ENCODE results near the gene RSPRY1. TPM values are rescaled to one million over a fixed set of nuclear protein-coding genes. Genes with fewer than 3 reads are reported as not detected.

The RSPRY1 gene
- total RNA-seq, 4 donors from 2014 or later = 13.7 to 27.2 (median 23.1) TPM

DNA sequence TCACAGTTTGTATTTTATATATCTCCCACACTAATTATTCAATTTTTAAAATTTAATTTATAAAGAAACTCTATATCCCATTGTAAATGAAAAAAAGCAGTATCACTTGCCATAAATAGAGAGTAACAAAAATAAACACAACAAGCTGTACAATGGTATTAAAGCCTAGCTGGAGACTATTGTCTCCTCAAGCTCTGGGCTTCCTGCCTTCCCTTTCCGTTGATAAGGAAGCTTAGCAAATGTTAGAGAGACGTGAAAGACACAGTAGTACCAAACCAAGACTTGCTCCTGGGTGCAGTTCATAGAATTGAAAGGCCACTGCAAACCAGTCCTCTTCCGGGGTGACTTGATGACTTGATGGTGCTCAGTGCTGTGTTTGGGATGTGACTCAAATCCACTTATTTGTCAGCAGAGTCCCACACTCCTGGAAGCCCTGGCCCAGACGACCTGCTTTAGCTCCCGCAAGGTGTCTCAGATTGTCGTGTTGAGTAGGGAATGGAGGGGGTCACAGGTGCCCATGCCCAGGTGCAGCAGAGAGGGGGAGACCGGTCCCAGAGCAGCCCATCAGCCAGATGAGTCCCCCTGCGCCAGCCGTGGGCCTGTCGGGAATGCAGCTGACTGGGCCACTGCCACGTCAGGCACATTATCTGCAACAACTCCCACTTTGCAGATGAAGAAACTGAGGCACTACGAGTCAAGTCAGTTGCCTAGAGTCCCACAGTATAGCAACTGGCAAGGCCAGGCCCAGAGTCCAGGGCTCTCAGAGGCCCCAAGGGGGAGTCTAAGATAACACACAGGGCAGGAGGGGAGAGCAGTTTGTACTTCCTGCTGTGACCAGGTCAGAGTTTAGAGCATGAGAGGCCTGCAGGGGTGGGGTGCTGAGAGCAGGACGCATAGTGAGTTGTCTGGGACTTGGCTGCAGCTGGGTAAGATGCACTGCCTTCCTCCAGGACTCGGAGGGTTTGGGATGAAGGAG is 40.8 kb upstream of the RSPRY1 start:
- Histone ChIP-seq H3K27ac (peak overlapping the region in 1 of 4 donors; percentile 17), H3K4me3 (no peak overlapping the region), H3K27me3 (no peaks in the 10 kb centered on the region), H3K4me1 (peaks cover 22 to 85% (median 38%) of the 10 kb centered on the region in 3 donors), H3K9me3 (no peaks in the 10 kb centered on the region), H3K36me3 (no peaks in the 10 kb centered on the region)
- WGBS, 2 donors = 69 to 80% methylated on average over 6 to 11 of the region's 14 CpGs
- intact Hi-C loops (cut with DNase I) = no loop called here
- TF ChIP-seq, protein P1, sequence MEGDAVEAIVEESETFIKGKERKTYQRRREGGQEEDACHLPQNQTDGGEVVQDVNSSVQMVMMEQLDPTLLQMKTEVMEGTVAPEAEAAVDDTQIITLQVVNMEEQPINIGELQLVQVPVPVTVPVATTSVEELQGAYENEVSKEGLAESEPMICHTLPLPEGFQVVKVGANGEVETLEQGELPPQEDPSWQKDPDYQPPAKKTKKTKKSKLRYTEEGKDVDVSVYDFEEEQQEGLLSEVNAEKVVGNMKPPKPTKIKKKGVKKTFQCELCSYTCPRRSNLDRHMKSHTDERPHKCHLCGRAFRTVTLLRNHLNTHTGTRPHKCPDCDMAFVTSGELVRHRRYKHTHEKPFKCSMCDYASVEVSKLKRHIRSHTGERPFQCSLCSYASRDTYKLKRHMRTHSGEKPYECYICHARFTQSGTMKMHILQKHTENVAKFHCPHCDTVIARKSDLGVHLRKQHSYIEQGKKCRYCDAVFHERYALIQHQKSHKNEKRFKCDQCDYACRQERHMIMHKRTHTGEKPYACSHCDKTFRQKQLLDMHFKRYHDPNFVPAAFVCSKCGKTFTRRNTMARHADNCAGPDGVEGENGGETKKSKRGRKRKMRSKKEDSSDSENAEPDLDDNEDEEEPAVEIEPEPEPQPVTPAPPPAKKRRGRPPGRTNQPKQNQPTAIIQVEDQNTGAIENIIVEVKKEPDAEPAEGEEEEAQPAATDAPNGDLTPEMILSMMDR (IDR thresholded peaks at IDR 0.05) = no peak
- TF ChIP-seq POLR2A (IDR thresholded peaks at IDR 0.05) = no peak
- no peak for DNase-seq

DNA sequence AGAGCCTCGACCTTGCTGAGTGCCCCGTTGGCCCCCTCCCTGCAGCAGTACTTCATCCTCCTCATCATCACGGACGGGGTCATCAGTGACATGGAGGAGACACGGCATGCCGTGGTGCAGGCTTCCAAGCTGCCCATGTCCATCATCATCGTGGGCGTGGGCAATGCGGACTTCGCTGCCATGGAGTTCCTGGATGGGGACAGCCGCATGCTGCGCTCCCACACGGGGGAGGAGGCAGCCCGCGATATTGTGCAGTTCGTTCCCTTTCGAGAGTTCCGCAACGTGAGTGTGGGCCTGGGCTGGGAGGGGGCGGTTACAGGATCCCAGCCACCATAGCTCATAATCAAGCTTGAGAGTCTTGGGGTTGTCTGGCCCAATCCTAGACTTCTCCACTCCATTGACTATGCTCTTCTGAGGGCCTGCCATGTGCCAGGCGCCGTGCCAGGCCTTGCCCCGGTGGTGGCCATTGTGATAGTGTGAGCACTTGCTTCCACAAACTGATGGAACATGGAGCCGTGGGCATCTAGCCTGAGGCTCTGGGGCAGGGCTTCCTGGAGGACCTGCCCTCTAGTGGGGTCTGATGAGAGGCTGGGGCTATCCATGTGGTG is 40.0 kb upstream of the RSPRY1 start:
- Histone ChIP-seq H3K36me3 (no peaks in the 10 kb centered on the region), H3K27me3 (no peaks in the 10 kb centered on the region), H3K4me1 (peaks cover 20 to 77% (median 30%) of the 10 kb centered on the region in 3 donors), H3K9me3 (no peaks in the 10 kb centered on the region), H3K4me3 (no peak overlapping the region), H3K27ac (peak overlapping the region in 1 of 4 donors; percentile 8)
- no peak for DNase-seq
- TF ChIP-seq, protein P1 (IDR thresholded peaks at IDR 0.05) = no peak
- no peak for TF ChIP-seq POLR2A (IDR thresholded peaks at IDR 0.05)
- intact Hi-C loops (cut with DNase I) = no loop called here
- 87 to 91% methylated on average over 8 to 9 of the region's 24 CpGs for WGBS, 2 donors

DNA sequence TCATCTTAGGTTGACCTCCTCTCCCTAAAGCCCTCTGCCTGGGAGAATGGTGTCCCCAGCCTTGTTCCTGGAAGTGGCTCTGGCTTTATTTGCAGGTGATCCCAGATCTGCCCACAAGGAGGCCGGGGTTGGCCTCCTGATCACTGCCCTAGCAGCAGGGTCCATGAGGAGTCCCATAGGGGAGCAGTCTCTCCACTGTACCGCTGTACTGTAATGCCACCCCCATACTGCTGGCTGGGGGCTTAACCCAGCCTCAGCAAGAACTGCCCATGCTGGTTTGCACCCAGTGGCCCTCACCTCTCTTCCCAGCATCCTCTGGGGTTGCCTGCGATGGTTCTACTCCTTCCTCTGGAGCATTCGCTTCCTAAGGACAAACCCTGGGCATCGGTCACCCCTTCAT is 39.4 kb upstream of the RSPRY1 start:
- intact Hi-C loops (cut with DNase I) = no loop called here
- peak overlapping the region in 3 of 4 donors; percentile 8 to 78 (median 42) for H3K27ac ChIP-seq
- no peak for DNase-seq
- H3K4me1 ChIP-seq = peaks cover 20 to 71% (median 24%) of the 10 kb centered on the region in 3 donors
- WGBS, 2 donors = 79 to 93% methylated on average over 2 of the region's 5 CpGs
- TF ChIP-seq POLR2A (IDR thresholded peaks at IDR 0.05) = no peak
- TF ChIP-seq, protein P1 (IDR thresholded peaks at IDR 0.05) = peak in 2 of 6 experiments; percentile 15 to 40
- no peak overlapping the region for H3K4me3 ChIP-seq
- peaks cover 0 to 2% (median 0%) of the 10 kb centered on the region in 3 donors for H3K36me3 ChIP-seq
- H3K27me3 ChIP-seq = no peaks in the 10 kb centered on the region
- H3K9me3 ChIP-seq = no peaks in the 10 kb centered on the region

DNA sequence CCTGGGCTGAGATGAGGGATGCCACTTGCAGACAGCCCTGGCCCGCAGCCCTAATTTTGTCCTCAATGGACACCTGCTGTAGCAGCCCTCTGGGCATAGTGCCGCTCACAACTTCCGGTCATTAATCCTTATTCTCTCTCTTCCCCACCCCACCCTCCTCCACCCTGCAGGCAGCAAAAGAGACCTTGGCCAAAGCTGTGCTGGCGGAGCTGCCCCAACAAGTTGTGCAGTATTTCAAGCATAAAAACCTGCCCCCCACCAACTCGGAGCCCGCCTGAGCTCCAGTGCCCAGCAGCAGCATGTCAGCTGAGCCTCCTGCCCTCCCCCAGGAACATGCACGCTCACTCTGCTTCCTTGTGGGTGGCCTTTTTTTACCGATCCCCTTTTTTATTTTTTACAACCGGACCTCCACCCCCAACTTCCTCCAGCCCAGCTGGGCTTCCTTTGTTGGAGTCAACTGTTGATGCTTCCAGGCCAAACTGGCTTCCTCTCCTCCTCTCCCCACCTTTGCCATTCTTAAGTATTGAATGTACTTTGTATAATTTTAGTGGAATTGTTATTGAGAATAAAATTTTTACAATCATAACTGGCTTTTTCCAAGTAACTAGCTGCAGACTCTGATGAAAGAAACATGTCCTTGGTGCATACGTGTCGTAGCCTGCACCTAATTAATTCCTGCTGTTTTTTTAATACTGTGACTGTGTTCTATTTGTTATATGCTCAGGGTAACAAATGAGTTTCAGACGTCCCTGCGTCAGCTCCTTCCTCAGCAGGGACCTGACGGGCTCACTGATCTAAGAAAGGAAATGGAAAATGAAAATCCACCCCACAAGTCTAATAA is 38.5 kb upstream of the RSPRY1 start:
- Histone ChIP-seq H3K27ac (peak overlapping the region; percentile 62 to 81 (median 72)), H3K27me3 (no peaks in the 10 kb centered on the region), H3K4me1 (peaks cover 19 to 63% (median 20%) of the 10 kb centered on the region in 3 donors), H3K36me3 (peaks cover 0 to 10% (median 0%) of the 10 kb centered on the region in 3 donors), H3K9me3 (no peaks in the 10 kb centered on the region), H3K4me3 (no peak overlapping the region)
- intact Hi-C loops (cut with DNase I) = no loop called here
- WGBS, 2 donors = 14 to 15% methylated on average over 12 to 14 of the region's 14 CpGs
- no peak for TF ChIP-seq POLR2A (IDR thresholded peaks at IDR 0.05)
- TF ChIP-seq, protein P1 (IDR thresholded peaks at IDR 0.05) = no peak
- no peak for DNase-seq
